Smooth muscle cell of the coronary artery (primary cell): ENCODE measurements around the gene MRAP. TPM values are rescaled to one million over a fixed set of nuclear protein-coding genes. Genes with fewer than 3 reads are reported as not detected.

Source experiments
- total RNA-seq: library from RNA; depleted of rRNA; stranded (reverse); fragments of >200 nt; gene quantifications from 2 replicates; pipeline ENCODE4 v1.2.3, GENCODE V29; 2014; ENCODE audit warnings: low replicate concordance

Gene MRAP
- 0.23 TPM in 1 of 2 replicates, not detected in the other for total RNA-seq

DNA sequence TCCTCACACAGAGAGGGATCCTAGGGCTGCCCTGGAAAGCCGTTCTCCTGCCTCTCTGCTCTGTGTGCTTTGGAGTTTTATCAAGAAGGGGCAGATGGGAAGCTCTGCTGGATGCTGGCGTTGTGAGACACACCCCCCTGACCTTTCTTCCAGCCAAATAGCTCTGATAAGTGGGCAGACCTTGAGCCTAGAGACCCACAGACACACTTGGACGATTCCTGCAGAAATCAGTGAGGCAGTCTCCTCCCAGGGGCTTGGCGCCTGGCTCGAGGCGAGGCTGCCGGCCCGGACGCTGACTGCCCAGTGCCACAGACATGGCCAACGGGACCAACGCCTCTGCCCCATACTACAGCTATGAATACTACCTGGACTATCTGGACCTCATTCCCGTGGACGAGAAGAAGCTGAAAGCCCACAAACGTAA lies at the start of gene MRAP:
Gene MRAP, plus strand, starts transcription at position 198 of the 424 bp plus-strand sequence. Its CDS starts 117 bp downstream, at position 315.

DNA sequence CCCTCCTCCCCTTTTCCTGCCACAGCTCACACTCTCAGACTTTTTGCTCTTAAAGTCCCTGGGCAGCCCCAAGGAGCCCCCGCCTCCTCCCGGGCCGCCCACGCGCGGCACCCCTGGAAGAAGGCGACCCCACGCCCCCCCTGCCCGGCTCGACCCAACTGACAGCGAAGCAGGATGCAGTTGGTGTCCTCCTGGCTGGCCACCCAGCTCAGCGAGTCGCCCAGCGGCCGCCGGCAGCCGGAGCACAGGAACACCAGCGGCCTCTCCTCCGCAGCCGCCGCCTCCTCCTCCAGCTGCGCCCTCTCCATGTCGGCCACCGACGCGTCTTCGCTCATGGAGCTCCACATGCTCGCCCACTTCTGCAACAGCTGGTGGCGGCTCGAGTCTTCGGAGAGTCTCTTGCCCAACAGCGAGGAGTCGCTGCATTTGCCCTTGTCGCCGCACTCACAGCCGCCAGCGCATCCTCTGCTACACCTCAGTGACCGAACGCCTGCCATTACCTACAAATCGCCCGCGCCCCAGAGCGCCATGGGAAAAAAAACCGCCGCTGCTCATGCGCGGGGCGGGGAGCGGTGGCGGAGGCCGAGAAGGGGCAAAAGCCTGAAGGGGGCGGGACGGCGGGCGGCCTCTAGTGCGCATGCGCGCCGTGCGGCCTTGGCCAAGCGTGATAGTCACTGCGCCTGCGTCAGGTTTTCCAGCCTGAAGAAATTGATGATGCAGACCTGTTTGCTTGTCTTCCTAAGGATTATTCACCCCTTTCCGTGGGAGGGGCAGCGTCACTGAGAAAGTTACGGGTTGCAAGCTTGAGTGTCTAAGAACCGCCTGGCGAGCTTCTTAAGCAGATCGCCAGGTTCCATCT lies 19.9 kb upstream of the MRAP start, which contains the start of gene MIS18A:
Gene MIS18A, minus strand, starts transcription at position 532 of the 859 bp plus-strand sequence. Its CDS starts 35 bp downstream, at position 497.

Other genes with a start within 250 kb of the MRAP start
- gene MIS18A, start 19.8 kb upstream of the MRAP start, total RNA-seq = 7.3 and 9.6 TPM in 2 replicates
- gene URB1, start 94.2 kb downstream of the MRAP start, total RNA-seq = 11.2 and 12.5 TPM in 2 replicates
- 7.6 and 14.4 TPM in 2 replicates for gene EVA1C, start 113.9 kb downstream of the MRAP start, total RNA-seq